Progenitor cell of endocrine pancreas (in vitro differentiated cells): ENCODE data around the gene COL6A3. TPM values are rescaled to one million over a fixed set of nuclear protein-coding genes. Genes with fewer than 3 reads are reported as not detected.

ENCODE experiments used
- DNase-seq: peaks from one replicate; pipeline ENCODE4 v3.0.0; 2021; ENCODE audit warnings: low spot score; ENCODE audit not compliant: unreplicated experiment
- H3K27ac Mint-ChIP-seq: 2 replicates; pipeline ENCODE4 v1.8.0; 2021; ENCODE audit warnings: mild to moderate bottlenecking, moderate library complexity, mixed read lengths
- H3K27me3 Mint-ChIP-seq: 2 replicates; pipeline ENCODE4 v1.8.0; 2021; ENCODE audit warnings: mixed read lengths
- H3K36me3 Mint-ChIP-seq: 2 replicates; pipeline ENCODE4 v1.8.0; 2022; ENCODE audit warnings: mixed read lengths; ENCODE audit not compliant: insufficient read depth
- H3K4me1 Mint-ChIP-seq: 2 replicates; pipeline ENCODE4 v1.8.0; 2021; ENCODE audit warnings: low read depth, mixed read lengths
- H3K4me3 Mint-ChIP-seq: 2 replicates; pipeline ENCODE4 v1.8.0; 2021; ENCODE audit warnings: low read depth, mild to moderate bottlenecking, moderate library complexity, mixed read lengths
- H3K9me3 Mint-ChIP-seq: 2 replicates; pipeline ENCODE4 v1.8.0; 2021; ENCODE audit warnings: low read depth, mixed read lengths
- CTCF ChIP-seq: fragments of 200-600 bp; sonication (generic); IDR thresholded peaks from one replicate; pipeline ENCODE4 v1.5.0; 2021; ENCODE audit warnings: antibody characterized with exemption, mild to moderate bottlenecking; ENCODE audit not compliant: unreplicated experiment
- total RNA-seq: library from RNA; stranded (reverse); gene quantifications from 2 replicates; pipeline ENCODE4 v1.2.1, GENCODE V29; 2021

COL6A3 gene
- total RNA-seq, 1 donor from 2014 or later: 1.0 TPM

- Mint-ChIP-seq H3K4me1 (no peaks in the 10 kb centered on the region), H3K27me3 (peaks cover 45% of the 10 kb centered on the region), H3K36me3 (no peaks in the 10 kb centered on the region), H3K9me3 (no peaks in the 10 kb centered on the region), H3K4me3 (no peak overlapping the region), H3K27ac (no peak overlapping the region)
- no peak for DNase-seq
- no peak for TF ChIP-seq CTCF
These were observed 6.3 kb downstream of the COL6A3 start for GRCh38 chr2:237407700-237408099.

- no peak overlapping the region for H3K27ac Mint-ChIP-seq
These were observed 7.5 kb downstream of the COL6A3 start for GRCh38 chr2:237406371-237406895.

GRCh38 chr2:237405605-237406004 is 8.4 kb downstream of the COL6A3 start:
- Mint-ChIP-seq H3K27ac (no peak overlapping the region), H3K4me1 (no peaks in the 10 kb centered on the region), H3K9me3 (no peaks in the 10 kb centered on the region), H3K27me3 (peaks cover 39% of the 10 kb centered on the region), H3K36me3 (no peaks in the 10 kb centered on the region), H3K4me3 (no peak overlapping the region)
- TF ChIP-seq CTCF: no peak
- no peak for DNase-seq

More at GRCh38 chr2:237406371-237406895, 7.5 kb downstream of the COL6A3 start:
- TF ChIP-seq CTCF: no peak
- H3K4me1 Mint-ChIP-seq: no peaks in the 10 kb centered on the region
- DNase-seq: no peak
- peaks cover 45% of the 10 kb centered on the region for H3K27me3 Mint-ChIP-seq
- no peak overlapping the region for H3K4me3 Mint-ChIP-seq
- H3K9me3 Mint-ChIP-seq: no peaks in the 10 kb centered on the region
- H3K36me3 Mint-ChIP-seq: no peaks in the 10 kb centered on the region

GRCh38 chr2:237405006-237405559 is 8.9 kb downstream of the COL6A3 start:
- no peak for TF ChIP-seq CTCF

GRCh38 chr2:237404413-237404812 is 9.6 kb downstream of the COL6A3 start:
- DNase-seq: no peak
- Mint-ChIP-seq H3K27me3 (peaks cover 43% of the 10 kb centered on the region), H3K9me3 (no peaks in the 10 kb centered on the region), H3K4me3 (no peak overlapping the region), H3K4me1 (no peaks in the 10 kb centered on the region), H3K36me3 (no peaks in the 10 kb centered on the region), H3K27ac (no peak overlapping the region)
- TF ChIP-seq CTCF: no peak

More at GRCh38 chr2:237405006-237405559, 8.9 kb downstream of the COL6A3 start:
- DNase-seq: no peak
- no peak overlapping the region for H3K27ac Mint-ChIP-seq
- H3K27me3 Mint-ChIP-seq: peaks cover 39% of the 10 kb centered on the region
- H3K36me3 Mint-ChIP-seq: no peaks in the 10 kb centered on the region
- H3K4me1 Mint-ChIP-seq: no peaks in the 10 kb centered on the region
- no peaks in the 10 kb centered on the region for H3K9me3 Mint-ChIP-seq
- H3K4me3 Mint-ChIP-seq: no peak overlapping the region
